Suprapubic skin (tissue), 4 donors: ENCODE data around the gene TAS1R3.

ENCODE experiments used
- CTCF ChIP-seq, 2 donors: fragments of 200-600 bp in 1 of 2; fragments of 450-650 bp in 1 of 2; sonication (generic) in 1 of 2; IDR thresholded peaks; one replicate each; pipeline ENCODE4 v1.5.1; 2016 to 2019; ENCODE audit warnings: antibody characterized with exemption in 2 of 2, mild to moderate bottlenecking in 1 of 2, moderate library complexity in 1 of 2
- POLR2A ChIP-seq, 2 donors: fragments of 450-650 bp; IDR thresholded peaks; one replicate each; pipeline ENCODE4 v1.6.1; 2017; ENCODE audit warnings: antibody characterized with exemption in 2 of 2, mild to moderate bottlenecking in 2 of 2, moderate library complexity in 2 of 2
- POLR2AphosphoS5 ChIP-seq, 3 donors: sonication (generic); formaldehyde crosslinking; IDR thresholded peaks; one replicate each; pipeline ENCODE4 v1.6.1; 2017; ENCODE audit warnings: antibody characterized with exemption in 3 of 3

- TF ChIP-seq CTCF (IDR thresholded peaks at IDR 0.05) (no peak), POLR2AphosphoS5 (IDR thresholded peaks at IDR 0.05) (no peak), POLR2A (IDR thresholded peaks at IDR 0.05) (no peak)
Observed at GRCh38 chr1:1342584-1343115, 11.6 kb downstream of the TAS1R3 start.
